Effector memory CD4-positive, alpha-beta T cell (primary cell): ENCODE data around the gene ATP2A1.

ENCODE experiments used
- DNase-seq, 3 donors: peaks; one replicate each; pipeline ENCODE4 v3.0.0-alpha.2; 2020
- H3K27ac ChIP-seq: 2 replicates; pipeline ENCODE4 v1.7.0; 2013; ENCODE audit warnings: mild to moderate bottlenecking, low read length, moderate library complexity; ENCODE audit not compliant: insufficient read depth, poor library complexity, severe bottlenecking
- H3K27me3 ChIP-seq: replicated peaks from 2 replicates; pipeline ENCODE4 v1.7.0; 2013; ENCODE audit warnings: mild to moderate bottlenecking, low read length; ENCODE audit not compliant: insufficient read depth, control insufficient read depth, poor library complexity, severe bottlenecking
- H3K36me3 ChIP-seq: 2 replicates; pipeline ENCODE4 v1.7.0; 2013; ENCODE audit warnings: mild to moderate bottlenecking, low read length, moderate library complexity; ENCODE audit not compliant: control insufficient read depth, insufficient read depth
- H3K4me1 ChIP-seq: 2 replicates; pipeline ENCODE4 v1.7.0; 2013; ENCODE audit warnings: low read length, mild to moderate bottlenecking; ENCODE audit not compliant: control insufficient read depth, insufficient read depth, poor library complexity, severe bottlenecking
- H3K4me3 ChIP-seq: 2 replicates; pipeline ENCODE4 v1.7.0; 2013; ENCODE audit warnings: low read length, low read depth, mild to moderate bottlenecking; ENCODE audit not compliant: insufficient read depth, poor library complexity, severe bottlenecking
- H3K9me3 ChIP-seq: 2 replicates; pipeline ENCODE4 v1.7.0; 2013; ENCODE audit warnings: mild to moderate bottlenecking, low read length, moderate library complexity; ENCODE audit not compliant: control insufficient read depth

ATP2A1 gene

DNA sequence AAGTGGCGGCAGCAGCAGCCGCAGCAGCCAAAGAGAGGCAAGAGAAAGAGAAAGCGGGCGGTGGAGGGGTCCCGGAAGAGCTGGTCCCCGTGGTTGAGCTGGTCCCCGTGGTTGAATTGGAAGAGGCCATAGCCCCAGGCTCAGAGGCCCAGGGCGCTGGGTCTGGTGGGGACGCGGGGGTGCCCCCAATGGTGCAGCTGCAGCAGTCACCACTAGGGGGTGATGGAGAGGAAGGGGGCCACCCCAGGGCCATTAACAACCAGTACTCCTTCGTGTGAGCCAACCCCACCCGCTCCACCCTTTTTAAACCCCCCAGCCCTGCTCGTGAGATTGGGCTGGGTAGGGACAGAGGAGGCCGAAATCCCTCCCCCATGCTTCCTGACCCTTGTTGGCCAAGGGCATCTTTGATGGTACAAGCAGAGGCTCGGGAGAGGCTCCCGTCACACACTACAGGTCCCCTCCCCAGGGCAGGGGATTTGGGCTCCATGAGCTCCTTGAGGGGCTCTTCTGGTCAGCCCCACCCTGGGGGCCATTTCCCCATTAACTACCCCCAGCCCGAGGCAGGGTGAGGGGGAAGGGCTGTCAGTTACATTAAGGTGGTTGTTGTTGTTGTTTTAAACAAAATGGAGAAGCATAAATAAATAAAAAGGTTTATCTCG lies 4.6 kb upstream of the ATP2A1 start:
- Histone ChIP-seq H3K4me3 (no peak overlapping the region), H3K4me1 (no peaks in the 10 kb centered on the region), H3K27ac (no peak overlapping the region), H3K36me3 (peaks cover 31% of the 10 kb centered on the region), H3K27me3 (no peaks in the 10 kb centered on the region), H3K9me3 (no peaks in the 10 kb centered on the region)
- DNase-seq: peak; percentile 35 to 38 (median 38)

DNA sequence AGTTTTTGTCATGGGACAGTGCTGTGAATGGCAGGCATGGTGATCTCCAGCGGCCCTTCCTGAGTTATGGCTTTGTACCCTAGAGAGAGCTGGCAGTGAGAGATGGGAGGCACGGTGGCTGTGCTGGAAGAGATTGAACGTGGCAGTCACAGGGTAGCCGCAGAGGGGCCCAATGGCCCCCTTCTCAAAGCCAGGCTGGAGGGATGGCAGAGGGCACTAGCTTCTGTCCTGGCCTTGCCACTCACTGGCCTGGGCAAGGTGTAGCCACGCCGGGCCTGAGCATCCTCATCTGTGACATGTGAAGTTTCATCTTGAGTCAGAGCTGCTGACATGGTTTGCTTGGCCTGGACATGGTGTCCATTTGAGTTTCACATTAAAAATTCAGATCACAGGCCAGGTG lies 3.9 kb upstream of the ATP2A1 start:
- DNase-seq: no peak
- peaks cover 24% of the 10 kb centered on the region for H3K36me3 ChIP-seq

DNA sequence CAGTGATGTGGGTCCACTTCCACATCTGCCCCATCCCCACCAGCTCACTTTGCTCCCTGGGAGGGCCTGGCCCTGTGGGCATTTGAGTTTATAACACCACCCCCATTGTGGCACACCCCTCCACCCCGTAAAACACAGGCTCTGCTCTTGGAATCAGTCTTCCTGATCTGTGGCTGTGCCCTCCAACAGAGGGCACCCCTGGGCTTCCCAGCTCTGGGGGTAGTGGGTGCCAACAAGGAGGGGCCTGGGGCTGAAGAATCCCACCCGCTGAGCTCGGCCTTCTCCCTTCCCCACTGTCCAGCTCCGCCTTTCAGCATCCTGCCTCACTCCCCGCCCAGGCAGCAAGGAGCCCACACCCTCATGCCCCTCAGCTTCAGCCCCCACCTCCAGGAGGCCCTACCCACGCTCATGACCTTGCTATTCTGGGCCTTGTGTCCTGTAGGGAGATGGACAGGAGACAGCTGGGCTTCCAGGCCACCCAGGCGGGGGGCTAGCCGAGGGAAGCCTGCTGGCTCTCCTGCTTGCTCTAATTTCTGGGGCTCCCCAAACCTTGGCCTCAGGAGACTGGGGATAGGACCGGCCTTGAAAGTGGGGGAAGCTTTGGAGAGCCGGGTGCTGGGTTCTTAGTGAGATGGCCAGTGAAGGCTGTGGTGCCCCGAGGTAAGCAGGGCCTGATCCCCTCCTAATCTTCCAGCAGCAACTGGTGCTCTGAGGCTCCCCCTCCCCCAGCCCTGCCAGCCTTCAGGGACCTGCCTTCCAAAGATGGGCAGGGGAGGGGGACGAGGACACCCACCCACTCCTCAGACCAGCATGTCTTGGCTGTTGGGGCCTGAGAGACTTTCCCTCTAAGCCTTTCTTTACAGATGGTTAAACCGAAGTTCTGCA lies 2.9 kb upstream of the ATP2A1 start:
- H3K4me1 ChIP-seq: peaks cover 10% of the 10 kb centered on the region
- no peak overlapping the region for H3K27ac ChIP-seq
- no peaks in the 10 kb centered on the region for H3K9me3 ChIP-seq
- H3K4me3 ChIP-seq: no peak overlapping the region
- H3K36me3 ChIP-seq: peaks cover 15% of the 10 kb centered on the region
- DNase-seq: no peak
- H3K27me3 ChIP-seq: no peaks in the 10 kb centered on the region

More for the DNA sequence above, 3.9 kb upstream of the ATP2A1 start:
- no peak overlapping the region for H3K4me3 ChIP-seq
- no peak overlapping the region for H3K27ac ChIP-seq
- H3K4me1 ChIP-seq: peaks cover 5% of the 10 kb centered on the region
- H3K9me3 ChIP-seq: no peaks in the 10 kb centered on the region
- H3K27me3 ChIP-seq: no peaks in the 10 kb centered on the region

DNA sequence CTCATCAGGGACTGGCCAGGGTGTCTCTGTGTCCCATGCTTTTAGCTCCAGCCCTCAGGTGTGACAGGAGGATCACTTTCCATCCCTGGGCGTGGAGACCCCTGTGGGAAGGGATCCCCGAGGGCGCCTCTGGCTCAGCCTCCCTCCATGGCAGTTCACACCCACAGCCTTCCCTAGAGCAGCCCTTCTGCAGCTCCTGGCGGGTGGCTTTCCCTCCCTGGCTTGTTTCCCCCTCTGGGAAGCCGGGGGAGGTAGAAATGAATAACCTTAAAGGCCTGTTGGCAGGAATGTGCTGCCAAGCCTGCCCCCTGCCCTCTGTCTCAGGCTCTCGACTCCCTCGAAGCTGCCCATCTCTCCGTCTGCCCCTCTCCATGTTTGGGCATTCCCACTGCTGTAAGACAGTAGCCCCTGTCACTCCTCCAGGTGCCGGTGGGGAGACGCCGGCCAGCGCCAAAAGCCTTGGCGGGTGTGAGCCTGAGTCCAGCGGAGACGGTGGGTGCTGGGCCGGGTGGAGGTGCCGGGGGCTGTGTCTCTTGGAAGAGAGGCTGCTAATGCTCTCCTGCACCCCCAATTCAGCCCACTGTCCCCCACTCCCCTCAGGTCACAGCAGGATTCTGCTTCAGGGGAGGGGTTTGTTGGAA lies 2.1 kb upstream of the ATP2A1 start:
- Histone ChIP-seq H3K27me3 (no peaks in the 10 kb centered on the region), H3K4me3 (no peak overlapping the region), H3K36me3 (peaks cover 9% of the 10 kb centered on the region), H3K27ac (no peak overlapping the region), H3K9me3 (no peaks in the 10 kb centered on the region), H3K4me1 (peaks cover 12% of the 10 kb centered on the region)
- DNase-seq: no peak

DNA sequence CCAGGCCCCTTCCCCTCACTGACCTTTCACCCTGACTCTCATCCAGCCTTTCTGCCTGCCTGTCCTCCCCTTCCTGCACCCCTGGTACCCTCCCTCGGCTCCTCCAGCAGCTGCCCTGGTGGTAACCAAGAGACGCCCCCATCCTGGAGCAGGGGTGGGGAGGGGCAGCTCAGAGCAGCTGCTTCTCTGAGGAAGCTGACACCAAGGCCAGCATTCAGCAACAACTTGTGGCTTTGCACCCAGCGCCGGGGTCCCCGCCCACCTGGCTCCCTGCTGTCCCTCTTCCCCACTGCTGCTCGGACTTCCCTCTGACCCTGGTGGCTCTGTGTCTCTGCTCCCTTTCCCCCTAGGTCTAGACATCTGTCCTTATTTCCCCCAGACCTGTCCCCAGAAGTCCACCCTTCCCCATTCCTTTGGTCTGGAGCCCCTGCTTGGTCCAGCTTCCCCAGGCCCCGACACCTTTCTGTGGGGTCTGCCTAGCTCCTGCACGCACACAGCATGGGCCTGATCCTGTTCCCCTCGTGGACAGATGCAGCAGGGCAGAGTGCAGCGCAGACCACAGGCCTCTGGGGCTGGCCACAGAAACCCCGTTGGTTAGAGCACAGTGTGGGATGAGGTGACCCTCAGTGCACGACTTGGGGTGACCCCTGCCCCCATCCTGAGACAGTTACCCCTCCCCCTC lies 1.2 kb upstream of the ATP2A1 start:
- H3K36me3 ChIP-seq: peaks cover 5% of the 10 kb centered on the region
- no peak for DNase-seq
- H3K27me3 ChIP-seq: no peaks in the 10 kb centered on the region
- peaks cover 12% of the 10 kb centered on the region for H3K4me1 ChIP-seq
- no peaks in the 10 kb centered on the region for H3K9me3 ChIP-seq
- no peak overlapping the region for H3K27ac ChIP-seq
- no peak overlapping the region for H3K4me3 ChIP-seq

DNA sequence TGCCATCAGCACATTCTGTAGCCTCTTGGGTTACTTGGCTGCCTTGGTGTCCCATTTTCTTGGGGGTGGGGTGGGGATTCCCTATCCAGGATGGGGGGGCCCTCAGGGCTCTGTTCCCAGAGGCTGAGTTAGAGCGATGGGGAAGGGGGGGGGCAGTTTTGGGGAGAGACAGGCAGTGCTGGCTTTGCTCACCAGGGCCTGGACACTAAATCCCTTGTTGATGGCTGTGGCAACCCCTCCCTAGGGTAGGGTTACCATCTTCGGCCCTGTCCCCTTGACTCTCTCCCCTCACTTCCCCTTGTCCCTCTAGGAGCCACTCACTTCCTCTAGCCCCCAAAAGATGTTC lies 660 bp upstream of the ATP2A1 start:
- H3K27ac ChIP-seq: no peak overlapping the region
- no peak overlapping the region for H3K4me3 ChIP-seq
- no peak for DNase-seq
- peaks cover 12% of the 10 kb centered on the region for H3K4me1 ChIP-seq
- H3K27me3 ChIP-seq: no peaks in the 10 kb centered on the region
- peaks cover 5% of the 10 kb centered on the region for H3K36me3 ChIP-seq
- no peaks in the 10 kb centered on the region for H3K9me3 ChIP-seq

DNA sequence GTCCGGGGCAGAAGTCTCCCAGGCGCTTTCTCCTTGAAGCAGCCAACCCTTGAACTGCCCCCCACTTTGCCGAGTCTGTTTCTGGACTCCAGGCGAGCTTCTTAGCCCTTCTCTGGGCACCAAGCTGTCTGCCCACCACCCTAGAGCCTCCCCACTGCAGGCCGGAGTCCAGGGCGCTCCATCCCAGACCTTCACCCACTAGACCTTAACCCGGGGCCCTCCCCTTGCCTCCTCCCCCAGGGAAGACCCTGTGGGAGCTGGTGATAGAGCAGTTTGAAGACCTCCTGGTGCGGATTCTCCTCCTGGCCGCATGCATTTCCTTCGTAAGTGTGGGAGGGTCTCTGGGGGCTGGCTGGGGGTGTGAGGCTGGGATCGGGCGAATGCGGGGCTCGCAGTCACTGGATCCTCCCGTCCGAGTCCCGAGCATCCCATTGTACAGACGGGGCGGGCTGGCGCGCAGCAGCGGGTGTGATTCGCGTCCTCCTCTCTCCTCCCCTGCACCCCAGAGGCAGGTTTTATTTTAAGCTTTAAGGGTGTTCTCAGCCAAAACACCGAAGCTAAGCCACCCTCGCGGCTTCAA lies 1.1 kb downstream of the ATP2A1 start:
- Histone ChIP-seq H3K27me3 (no peaks in the 10 kb centered on the region), H3K4me3 (peak overlapping the region; percentile 81), H3K4me1 (peaks cover 12% of the 10 kb centered on the region), H3K9me3 (no peaks in the 10 kb centered on the region), H3K27ac (peak overlapping the region; percentile 38), H3K36me3 (no peaks in the 10 kb centered on the region)
- DNase-seq: no peak

DNA sequence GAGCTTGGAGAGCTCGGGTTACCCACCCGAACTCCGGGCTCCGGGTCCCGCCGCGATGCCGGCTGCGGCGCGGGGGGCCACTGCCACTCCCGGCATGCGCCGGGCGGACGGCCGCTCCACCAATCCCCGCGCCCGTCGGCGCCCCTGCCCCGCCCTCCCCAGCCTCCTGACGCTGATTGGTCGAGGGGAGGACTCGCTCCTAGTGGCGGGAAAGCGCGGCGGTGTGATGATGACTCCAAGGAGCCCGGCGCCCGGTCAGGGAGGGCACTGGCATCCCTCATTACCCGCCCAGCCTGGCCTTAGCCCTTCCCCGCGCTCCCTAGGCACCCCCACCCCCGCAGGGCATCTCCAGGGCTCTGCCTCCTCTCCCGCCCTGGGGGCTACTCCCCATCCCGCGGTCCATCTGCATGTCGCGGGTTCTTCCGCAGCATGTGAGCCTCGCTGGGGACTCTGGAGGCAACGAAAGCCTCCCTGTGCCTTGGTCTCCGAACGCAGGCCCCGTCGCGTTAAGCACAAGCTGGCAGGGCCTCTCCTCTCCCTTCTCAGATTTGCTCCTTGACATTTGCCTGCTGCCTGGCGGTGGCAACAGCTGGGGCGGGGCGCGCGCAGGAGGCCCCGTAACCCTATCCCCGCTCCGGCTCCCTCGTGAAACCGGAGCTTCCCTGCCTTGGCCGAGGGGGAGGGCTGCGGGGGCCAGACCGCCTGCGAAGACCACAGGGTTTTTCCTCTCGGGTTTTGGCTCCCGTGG lies 1.7 kb downstream of the ATP2A1 start:
- H3K9me3 ChIP-seq: no peaks in the 10 kb centered on the region
- H3K4me1 ChIP-seq: peaks cover 12% of the 10 kb centered on the region
- H3K27ac ChIP-seq: peak overlapping the region; percentile 38
- no peaks in the 10 kb centered on the region for H3K36me3 ChIP-seq
- peak overlapping the region; percentile 81 for H3K4me3 ChIP-seq
- no peaks in the 10 kb centered on the region for H3K27me3 ChIP-seq
- peak; percentile 77 to 85 (median 84) for DNase-seq

DNA sequence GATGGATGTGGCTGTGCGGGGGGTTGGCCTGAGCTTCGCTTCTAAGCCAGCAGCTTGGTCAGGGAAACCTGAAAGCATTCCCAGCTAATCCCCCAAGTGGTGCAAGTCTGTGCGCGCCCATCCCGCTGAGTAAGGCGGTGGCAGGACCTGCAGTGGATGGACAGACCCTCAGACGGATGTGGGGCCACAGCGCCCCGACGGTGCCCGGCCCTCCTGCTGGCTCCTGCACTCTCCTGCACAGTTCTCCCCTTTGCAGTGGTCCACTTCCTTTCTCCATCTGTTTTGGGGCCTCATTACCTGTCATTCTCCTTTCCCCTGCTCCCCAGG lies 2.3 kb downstream of the ATP2A1 start:
- Histone ChIP-seq H3K27ac (no peak overlapping the region), H3K4me3 (peak overlapping the region; percentile 81), H3K36me3 (no peaks in the 10 kb centered on the region), H3K9me3 (no peaks in the 10 kb centered on the region), H3K4me1 (peaks cover 12% of the 10 kb centered on the region), H3K27me3 (no peaks in the 10 kb centered on the region)
- no peak for DNase-seq
